Uterus (tissue), 2 donors: ENCODE measurements around the gene GCHFR.

Experiments used
- POLR2A ChIP-seq, 2 donors: fragments of 450-650 bp; IDR thresholded peaks; one replicate each; pipeline ENCODE4 v1.6.1; 2016; ENCODE audit warnings: antibody characterized with exemption in 2 of 2, mild to moderate bottlenecking in 1 of 2, moderate library complexity in 1 of 2
- TF ChIP-seq, protein P1 (sequence below), 4 experiments: fragments of 200-600 bp in 2 of 4; fragments of 450-650 bp in 2 of 4; sonication (generic) in 2 of 4; IDR thresholded peaks; one replicate each; pipeline ENCODE4 v1.5.1; 2016 to 2019; ENCODE audit warnings: antibody characterized with exemption in 4 of 4, mild to moderate bottlenecking in 2 of 4, moderate library complexity in 1 of 4

DNA sequence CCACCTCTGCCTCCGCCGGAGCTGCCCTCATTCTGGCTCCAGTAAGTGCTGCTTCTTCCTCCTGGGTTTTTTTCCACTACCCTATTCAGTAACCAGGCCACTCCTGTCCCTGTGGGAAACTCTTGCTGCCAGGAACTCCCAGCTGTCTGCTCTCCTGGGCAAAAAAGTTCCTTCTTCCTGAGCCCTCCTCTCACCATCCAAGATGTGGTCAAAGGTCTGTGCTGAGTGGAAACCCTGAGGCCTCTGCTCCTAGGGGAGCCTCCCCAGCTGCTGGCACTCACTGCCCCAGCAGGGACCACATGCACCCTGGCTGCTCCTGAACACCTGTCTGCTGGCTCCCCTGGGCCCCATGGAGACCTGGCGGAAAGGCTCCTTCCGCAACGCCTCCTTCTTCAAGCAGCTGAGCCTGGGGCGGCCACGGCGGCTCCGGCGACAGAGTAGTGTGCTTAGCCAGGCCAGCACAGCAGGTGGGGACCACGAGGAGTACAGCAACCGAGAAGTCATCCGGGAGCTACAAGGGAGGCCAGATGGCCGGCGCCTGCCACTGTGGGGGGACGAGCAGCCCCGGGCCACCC, 6.4 kb downstream of the GCHFR start:
- TF ChIP-seq, protein P1, sequence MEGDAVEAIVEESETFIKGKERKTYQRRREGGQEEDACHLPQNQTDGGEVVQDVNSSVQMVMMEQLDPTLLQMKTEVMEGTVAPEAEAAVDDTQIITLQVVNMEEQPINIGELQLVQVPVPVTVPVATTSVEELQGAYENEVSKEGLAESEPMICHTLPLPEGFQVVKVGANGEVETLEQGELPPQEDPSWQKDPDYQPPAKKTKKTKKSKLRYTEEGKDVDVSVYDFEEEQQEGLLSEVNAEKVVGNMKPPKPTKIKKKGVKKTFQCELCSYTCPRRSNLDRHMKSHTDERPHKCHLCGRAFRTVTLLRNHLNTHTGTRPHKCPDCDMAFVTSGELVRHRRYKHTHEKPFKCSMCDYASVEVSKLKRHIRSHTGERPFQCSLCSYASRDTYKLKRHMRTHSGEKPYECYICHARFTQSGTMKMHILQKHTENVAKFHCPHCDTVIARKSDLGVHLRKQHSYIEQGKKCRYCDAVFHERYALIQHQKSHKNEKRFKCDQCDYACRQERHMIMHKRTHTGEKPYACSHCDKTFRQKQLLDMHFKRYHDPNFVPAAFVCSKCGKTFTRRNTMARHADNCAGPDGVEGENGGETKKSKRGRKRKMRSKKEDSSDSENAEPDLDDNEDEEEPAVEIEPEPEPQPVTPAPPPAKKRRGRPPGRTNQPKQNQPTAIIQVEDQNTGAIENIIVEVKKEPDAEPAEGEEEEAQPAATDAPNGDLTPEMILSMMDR (IDR thresholded peaks at IDR 0.05) = no peak
- TF ChIP-seq POLR2A (IDR thresholded peaks at IDR 0.05) = no peak
